ENCODE data around the gene CLEC7A.

The CLEC7A gene

GRCh38 chr12:10126413-10126812, 3.6 kb downstream of the CLEC7A start:
- Histone ChIP-seq H3K36me3 (ENCODE audit: low read length) (no peaks in the 10 kb centered on the region), H3K4me2 (ENCODE audit: low read depth, low read length, poor library complexity, severe bottlenecking) (no peak overlapping the region), H3K9me2 (replicated peaks; ENCODE audit: insufficient read depth, low read length) (no peaks in the 10 kb centered on the region), H2AFZ (ENCODE audit: low read depth, low read length, severe bottlenecking) (no peak overlapping the region), H4K20me1 (ENCODE audit: low read depth, low read length) (no peaks in the 10 kb centered on the region), H3K4me3 (ENCODE audit: insufficient read depth, low read length, poor library complexity, severe bottlenecking) (no peak overlapping the region), H3K9ac (ENCODE audit: low read length) (no peak overlapping the region), H3K27ac (ENCODE audit: low read depth, low read length) (no peak overlapping the region), H3K79me2 (ENCODE audit: insufficient read depth, low read length) (no peaks in the 10 kb centered on the region), H3K27me3 (ENCODE audit: low read length) (no peaks in the 10 kb centered on the region), H3K9me3 (ENCODE audit: insufficient read depth, low read length) (no peaks in the 10 kb centered on the region), H3F3A (ENCODE audit: insufficient read depth) (no peaks in the 10 kb centered on the region)
- TF ChIP-seq CTCF (IDR thresholded peaks at IDR 0.05; ENCODE audit: insufficient read depth, low read length, poor library complexity, severe bottlenecking) (no peak), EZH2phosphoT487 (conservative IDR thresholded peaks at IDR 0.05; ENCODE audit: low read length) (no peak)

GRCh38 chr12:10122689-10123088, 7.3 kb downstream of the CLEC7A start:
- Histone ChIP-seq H3K27me3 (ENCODE audit: low read length) (no peaks in the 10 kb centered on the region), H3K9me2 (replicated peaks; ENCODE audit: insufficient read depth, low read length) (no peaks in the 10 kb centered on the region), H3K4me2 (ENCODE audit: low read depth, low read length, poor library complexity, severe bottlenecking) (no peak overlapping the region), H3F3A (ENCODE audit: insufficient read depth) (no peaks in the 10 kb centered on the region), H3K36me3 (ENCODE audit: low read length) (no peaks in the 10 kb centered on the region), H3K79me2 (ENCODE audit: insufficient read depth, low read length) (no peaks in the 10 kb centered on the region), H3K9me3 (ENCODE audit: insufficient read depth, low read length) (no peaks in the 10 kb centered on the region), H2AFZ (ENCODE audit: low read depth, low read length, severe bottlenecking) (no peak overlapping the region), H4K20me1 (ENCODE audit: low read depth, low read length) (no peaks in the 10 kb centered on the region), H3K27ac (ENCODE audit: low read depth, low read length) (no peak overlapping the region), H3K4me3 (ENCODE audit: insufficient read depth, low read length, poor library complexity, severe bottlenecking) (no peak overlapping the region), H3K9ac (ENCODE audit: low read length) (no peak overlapping the region)
- TF ChIP-seq EZH2phosphoT487 (conservative IDR thresholded peaks at IDR 0.05; ENCODE audit: low read length) (no peak), CTCF (IDR thresholded peaks at IDR 0.05; ENCODE audit: insufficient read depth, low read length, poor library complexity, severe bottlenecking) (no peak)

- H4K20me1 ChIP-seq (ENCODE audit: low read depth, low read length), result no peaks in the 10 kb centered on the region
- H3K9ac ChIP-seq (ENCODE audit: low read length), result no peak overlapping the region
- H3F3A ChIP-seq (ENCODE audit: insufficient read depth), result no peaks in the 10 kb centered on the region
- H3K79me2 ChIP-seq (ENCODE audit: insufficient read depth, low read length), result no peaks in the 10 kb centered on the region
- no peak overlapping the region for H3K4me2 ChIP-seq (ENCODE audit: low read depth, low read length, poor library complexity, severe bottlenecking)
- H3K36me3 ChIP-seq (ENCODE audit: low read length), result no peaks in the 10 kb centered on the region
- H3K9me2 ChIP-seq (replicated peaks; ENCODE audit: insufficient read depth, low read length), result no peaks in the 10 kb centered on the region
- no peak overlapping the region for H3K4me3 ChIP-seq (ENCODE audit: insufficient read depth, low read length, poor library complexity, severe bottlenecking)
- no peak overlapping the region for H2AFZ ChIP-seq (ENCODE audit: low read depth, low read length, severe bottlenecking)
- no peaks in the 10 kb centered on the region for H3K27me3 ChIP-seq (ENCODE audit: low read length)
- H3K9me3 ChIP-seq (ENCODE audit: insufficient read depth, low read length), result no peaks in the 10 kb centered on the region
- TF ChIP-seq EZH2phosphoT487 (conservative IDR thresholded peaks at IDR 0.05; ENCODE audit: low read length) (no peak), CTCF (IDR thresholded peaks at IDR 0.05; ENCODE audit: insufficient read depth, low read length, poor library complexity, severe bottlenecking) (no peak)
- no peak overlapping the region for H3K27ac ChIP-seq (ENCODE audit: low read depth, low read length)
Measured at GRCh38 chr12:10121278-10121677, 8.7 kb downstream of the CLEC7A start.

All from SU-DHL-6 (cell line).